Erythroblast (primary cell): ENCODE measurements around the gene CNDP2.

Experiments
- GATA1 ChIP-seq: IDR thresholded peaks from 2 replicates; pipeline ENCODE4 v1.6.1; 2011; ENCODE audit warnings: low read depth, mild to moderate bottlenecking, control low read depth, low read length, moderate library complexity
- POLR2A ChIP-seq: IDR thresholded peaks from 2 replicates; pipeline ENCODE4 v1.6.1; 2011; ENCODE audit warnings: mild to moderate bottlenecking, low read length

DNA sequence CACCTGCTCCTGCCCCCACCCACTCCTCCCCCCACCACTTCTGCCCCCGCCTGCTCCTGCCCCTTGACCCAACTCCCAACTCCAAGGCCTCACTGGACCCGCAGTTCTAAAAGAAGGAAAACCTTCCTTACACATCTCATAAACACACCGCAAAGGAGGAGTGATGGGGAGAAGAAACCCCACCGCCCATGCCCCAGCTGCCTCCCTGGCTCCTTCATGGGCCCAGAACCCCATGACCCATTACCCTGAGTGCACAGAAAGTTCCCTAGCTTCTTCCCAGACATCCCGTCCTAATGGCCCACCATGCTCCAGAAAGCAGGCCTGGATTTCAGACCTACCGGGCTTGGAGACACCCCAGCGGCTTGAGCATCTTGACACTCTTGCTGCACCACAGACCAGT is 17.8 kb upstream of the CNDP2 start:
- TF ChIP-seq POLR2A (no peak), GATA1 (no peak)
